ENCODE data around the gene FIZ1. TPM values are rescaled to one million over a fixed set of nuclear protein-coding genes. Genes with fewer than 3 reads are reported as not detected.

Gene FIZ1
- total RNA-seq, 4 donors from 2014 or later = 4.7 to 11.2 (median 9.9) TPM

DNA sequence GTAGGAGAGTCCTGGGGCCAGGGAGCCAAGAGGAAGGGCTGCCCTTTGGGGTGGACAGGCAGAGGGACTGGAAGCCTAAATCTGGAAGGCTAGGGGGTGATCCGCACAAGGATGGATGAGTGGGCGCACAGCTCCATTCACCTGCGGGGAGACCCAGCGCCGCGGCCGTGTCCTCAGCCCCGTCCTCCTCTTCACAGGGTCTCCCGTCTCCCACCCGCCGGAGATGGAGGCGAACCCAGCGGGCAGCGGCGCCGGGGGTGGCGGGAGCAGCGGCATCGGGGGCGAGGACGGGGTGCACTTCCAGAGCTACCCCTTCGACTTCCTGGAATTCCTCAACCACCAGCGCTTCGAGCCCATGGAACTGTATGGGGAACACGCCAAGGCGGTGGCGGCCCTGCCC lies 14.1 kb upstream of the FIZ1 start:
- TF ChIP-seq EP300 (IDR thresholded peaks at IDR 0.05) (no peak), POLR2AphosphoS5 (IDR thresholded peaks at IDR 0.05) (no peak), CTCF (IDR thresholded peaks at IDR 0.05) (no peak), POLR2A (IDR thresholded peaks at IDR 0.05) (no peak)
- no peak overlapping the region for H3K27ac ChIP-seq
- H3K4me1 ChIP-seq = peaks cover 0 to 27% (median 5%) of the 10 kb centered on the region in 3 donors
- H3K27me3 ChIP-seq = no peaks in the 10 kb centered on the region
- no peak overlapping the region for H3K4me3 ChIP-seq
- no peaks in the 10 kb centered on the region for H3K9me3 ChIP-seq
- no peak for ATAC-seq
- H3K36me3 ChIP-seq = peaks cover 0 to 74% of the 10 kb centered on the region in 2 donors
- WGBS, 2 donors (ENCODE audit: low coverage in 1 of 2) = 85 to 96% methylated on average over 4 to 13 of the region's 27 CpGs

- TF ChIP-seq CTCF (IDR thresholded peaks at IDR 0.05) = no peak
- TF ChIP-seq POLR2AphosphoS5 (IDR thresholded peaks at IDR 0.05) = no peak
- no peak for TF ChIP-seq POLR2A (IDR thresholded peaks at IDR 0.05)
- TF ChIP-seq EP300 (IDR thresholded peaks at IDR 0.05) = no peak
- no peak for ATAC-seq
- H3K27me3 ChIP-seq = no peaks in the 10 kb centered on the region
- no peaks in the 10 kb centered on the region for H3K9me3 ChIP-seq
- peaks cover 0 to 63% of the 10 kb centered on the region in 2 donors for H3K36me3 ChIP-seq
- peaks cover 0 to 38% (median 5%) of the 10 kb centered on the region in 3 donors for H3K4me1 ChIP-seq
- H3K4me3 ChIP-seq = no peak overlapping the region
- WGBS, 2 donors (ENCODE audit: low coverage in 1 of 2) = 67 to 86% methylated on average over 1 to 2 of the region's 3 CpGs
- peak overlapping the region in 1 of 4 donors; percentile 35 for H3K27ac ChIP-seq
These were observed 12.8 kb upstream of the FIZ1 start for GRCh38 chr19:55611983-55612645.

DNA sequence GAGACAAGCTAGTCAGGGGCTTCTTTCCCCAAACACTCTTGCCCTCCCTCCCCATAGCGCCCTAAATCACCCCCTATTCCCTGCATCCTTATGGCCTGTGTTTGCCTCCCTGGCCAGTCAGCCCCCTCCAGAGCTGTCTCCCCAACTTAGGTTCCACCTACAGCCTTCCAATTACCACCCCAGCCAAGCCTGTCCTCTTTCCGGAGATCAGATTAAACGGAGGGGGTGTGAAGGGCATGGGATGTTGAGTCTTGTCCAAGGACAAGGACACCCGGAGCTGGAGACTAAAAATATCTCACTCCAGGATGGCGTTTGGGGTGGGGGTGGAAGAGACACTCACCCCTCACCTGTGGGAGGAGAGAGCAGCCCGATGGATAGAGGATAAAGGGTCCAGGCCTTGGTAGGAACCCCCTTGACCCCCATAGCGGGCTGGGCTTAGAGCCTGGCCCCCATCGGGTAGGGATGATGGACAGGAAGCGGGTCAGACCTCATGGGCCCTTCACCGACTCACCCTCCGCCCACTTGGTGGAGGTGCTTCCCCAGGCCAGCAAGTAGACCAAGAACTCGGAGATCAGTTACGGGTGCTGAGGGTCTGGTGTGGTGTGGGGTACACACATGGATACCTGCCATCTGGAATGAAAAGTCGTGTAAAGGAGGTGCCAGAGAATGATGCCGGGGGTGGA lies 12.1 kb upstream of the FIZ1 start:
- no peak for TF ChIP-seq CTCF (IDR thresholded peaks at IDR 0.05)
- TF ChIP-seq POLR2AphosphoS5 (IDR thresholded peaks at IDR 0.05) = no peak
- TF ChIP-seq EP300 (IDR thresholded peaks at IDR 0.05) = no peak
- TF ChIP-seq POLR2A (IDR thresholded peaks at IDR 0.05) = no peak
- H3K27ac ChIP-seq = peak overlapping the region in 1 of 4 donors; percentile 35
- no peaks in the 10 kb centered on the region for H3K27me3 ChIP-seq
- WGBS, 2 donors (ENCODE audit: low coverage in 1 of 2) = 70 to 90% methylated on average over 2 of the region's 15 CpGs
- no peak for ATAC-seq
- H3K4me3 ChIP-seq = no peak overlapping the region
- no peaks in the 10 kb centered on the region for H3K9me3 ChIP-seq
- H3K4me1 ChIP-seq = peaks cover 0 to 45% (median 12%) of the 10 kb centered on the region in 3 donors
- peaks cover 0 to 56% of the 10 kb centered on the region in 2 donors for H3K36me3 ChIP-seq

- H3K36me3 ChIP-seq = peaks cover 0 to 35% of the 10 kb centered on the region in 2 donors
- 87 to 92% methylated on average over 4 to 5 of the region's 5 CpGs for WGBS, 2 donors (ENCODE audit: low coverage in 1 of 2)
- no peaks in the 10 kb centered on the region for H3K9me3 ChIP-seq
- no peak overlapping the region for H3K27ac ChIP-seq
- H3K27me3 ChIP-seq = no peaks in the 10 kb centered on the region
- ATAC-seq = no peak
- TF ChIP-seq CTCF (IDR thresholded peaks at IDR 0.05) (no peak), POLR2AphosphoS5 (IDR thresholded peaks at IDR 0.05) (no peak), POLR2A (IDR thresholded peaks at IDR 0.05) (no peak), EP300 (IDR thresholded peaks at IDR 0.05) (no peak)
- peaks cover 0 to 60% (median 21%) of the 10 kb centered on the region in 3 donors for H3K4me1 ChIP-seq
- H3K4me3 ChIP-seq = no peak overlapping the region
These were observed 10.0 kb upstream of the FIZ1 start for GRCh38 chr19:55609326-55609725.
